ENCODE results near the gene E4F1. TPM values are rescaled to one million over a fixed set of nuclear protein-coding genes. Genes with fewer than 3 reads are reported as not detected.

E4F1 gene
- total and polyA plus RNA-seq, 2 of the 8 experiments (the other 6 are each of a cell fraction or from before 2014, with no cell fraction given): 22.2 to 27.0 TPM

DNA sequence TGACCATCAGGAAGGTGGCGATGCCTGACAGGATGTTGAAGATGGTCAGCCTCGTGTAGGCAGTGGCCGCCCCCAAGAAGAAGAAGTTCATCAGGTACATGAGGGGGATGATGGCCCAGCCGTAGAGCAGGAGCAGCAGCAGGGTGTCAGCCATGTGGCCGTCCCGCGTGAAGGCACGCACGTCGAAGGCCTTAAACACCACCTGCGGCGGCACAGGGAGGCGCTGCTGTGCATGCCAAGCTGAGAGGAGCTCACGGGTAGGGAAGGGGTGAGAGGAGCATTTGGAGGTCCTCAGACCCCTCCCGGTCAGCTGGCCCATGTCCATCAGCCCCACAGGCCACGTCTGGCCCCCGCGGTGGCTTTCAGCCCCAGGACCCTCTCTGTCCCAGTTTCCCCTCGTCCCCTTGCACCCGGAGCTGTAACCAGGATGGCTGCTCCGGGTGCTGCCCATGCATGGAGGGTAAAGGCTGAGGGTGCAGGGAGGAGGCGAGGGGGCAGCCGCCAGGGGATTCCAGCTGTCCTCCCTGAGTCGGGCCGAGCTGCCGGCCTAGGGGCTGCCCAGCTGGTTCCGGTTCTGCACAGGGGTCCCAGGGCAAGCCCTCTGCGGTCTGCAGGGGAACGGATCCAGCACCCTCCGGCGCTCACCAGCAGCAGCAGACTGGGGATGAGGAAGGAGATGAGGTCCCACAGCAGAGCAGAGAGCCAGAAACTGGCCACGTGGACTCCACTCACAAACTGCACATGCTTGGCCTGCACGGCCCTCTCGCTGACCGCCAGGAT is 61.6 kb downstream of the E4F1 start (continued):
- no peak for TF ChIP-seq EZH2 (IDR thresholded peaks at IDR 0.05; ENCODE audit: low read depth, low read length, severe bottlenecking)
- no peak for TF ChIP-seq SUZ12 (IDR thresholded peaks at IDR 0.05; ENCODE audit: low read length)
- TF ChIP-seq, protein P1, sequence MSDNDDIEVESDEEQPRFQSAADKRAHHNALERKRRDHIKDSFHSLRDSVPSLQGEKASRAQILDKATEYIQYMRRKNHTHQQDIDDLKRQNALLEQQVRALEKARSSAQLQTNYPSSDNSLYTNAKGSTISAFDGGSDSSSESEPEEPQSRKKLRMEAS (IDR thresholded peaks at IDR 0.05): peak; percentile 81
- no peak for TF ChIP-seq EGR1 (IDR thresholded peaks at IDR 0.05; ENCODE audit: borderline replicate concordance, low read depth, low read length)
- no peak for TF ChIP-seq POU5F1 (IDR thresholded peaks at IDR 0.05; ENCODE audit: low read depth, low read length)

MicroRNAs within 50 kb of the gene (microRNA counts, 767-probe panel; counts per million panel counts)
- 879 counts per million, percentile 95 among the panel's probes with 10 or more counts for microRNA hsa-miR-940

Small RNA genes within 50 kb of the gene (microRNA-seq; reads per million reads assigned to microRNA genes)
- gene MIR3677 (ENCODE audit: borderline microRNAs expressed in 2 of 2, borderline number of aligned reads in 2 of 2, borderline replicate concordance in 1 of 2) (0 reads per million in 2 experiments), gene MIR4717 (ENCODE audit: borderline microRNAs expressed in 2 of 2, borderline number of aligned reads in 2 of 2, borderline replicate concordance in 1 of 2) (0 reads per million in 2 experiments)

Small RNA genes within 50 kb of the gene (small RNA-seq; reads per million reads assigned to genes)
- gene MIR3677 (ENCODE audit: insufficient read depth) (0.86 reads per million), gene MIR4717 (ENCODE audit: insufficient read depth) (not detected)

Other genes with a start within 250 kb of the E4F1 start
- 2.5 and 3.3 TPM in 2 replicates for gene NOXO1, start 242.1 kb upstream of the E4F1 start, total RNA-seq (2021; fragmentation: NEBNext Ultra II Directional; extraction: Animal tissue kit (Norgen Biotek cat#: 25700))
- gene NOXO1, start 242.1 kb upstream of the E4F1 start, polyA plus RNA-seq (2011; rRNA removed): 1.3 and 2.6 TPM in 2 replicates
- 37.9 and 45.4 TPM in 2 replicates for gene GFER, start 239.4 kb upstream of the E4F1 start, total RNA-seq (2021; fragmentation: NEBNext Ultra II Directional; extraction: Animal tissue kit (Norgen Biotek cat#: 25700))
- 17.7 and 29.1 TPM in 2 replicates for gene GFER, start 239.4 kb upstream of the E4F1 start, polyA plus RNA-seq (2011; rRNA removed)
- gene SYNGR3, start 233.6 kb upstream of the E4F1 start, total RNA-seq (2021; fragmentation: NEBNext Ultra II Directional; extraction: Animal tissue kit (Norgen Biotek cat#: 25700)): 36.2 and 38.8 TPM in 2 replicates
- gene SYNGR3, start 233.6 kb upstream of the E4F1 start, polyA plus RNA-seq (2011; rRNA removed): 49.9 and 72.3 TPM in 2 replicates
- 47.6 and 51.7 TPM in 2 replicates for gene ZNF598, start 213.8 kb upstream of the E4F1 start, total RNA-seq (2021; fragmentation: NEBNext Ultra II Directional; extraction: Animal tissue kit (Norgen Biotek cat#: 25700))
- 29.3 and 43.0 TPM in 2 replicates for gene ZNF598, start 213.8 kb upstream of the E4F1 start, polyA plus RNA-seq (2011; rRNA removed)
- 8.1 and 10.3 TPM in 2 replicates for gene NPW, start 203.8 kb upstream of the E4F1 start, total RNA-seq (2021; fragmentation: NEBNext Ultra II Directional; extraction: Animal tissue kit (Norgen Biotek cat#: 25700))
- gene NPW, start 203.8 kb upstream of the E4F1 start, polyA plus RNA-seq (2011; rRNA removed): 4.0 and 7.8 TPM in 2 replicates
- 19.3 and 19.6 TPM in 2 replicates for gene NHERF2, start 196.7 kb upstream of the E4F1 start, total RNA-seq (2021; fragmentation: NEBNext Ultra II Directional; extraction: Animal tissue kit (Norgen Biotek cat#: 25700))
- gene NHERF2, start 196.7 kb upstream of the E4F1 start, polyA plus RNA-seq (2011; rRNA removed): 13.9 and 22.4 TPM in 2 replicates
- gene NTHL1, start 175.8 kb upstream of the E4F1 start, total RNA-seq (2021; fragmentation: NEBNext Ultra II Directional; extraction: Animal tissue kit (Norgen Biotek cat#: 25700)): 70.9 and 84.5 TPM in 2 replicates
- gene NTHL1, start 175.8 kb upstream of the E4F1 start, polyA plus RNA-seq (2011; rRNA removed): 150 and 209 TPM in 2 replicates
- 91.1 and 96.6 TPM in 2 replicates for gene TSC2, start 175.6 kb upstream of the E4F1 start, total RNA-seq (2021; fragmentation: NEBNext Ultra II Directional; extraction: Animal tissue kit (Norgen Biotek cat#: 25700))
- gene TSC2, start 175.6 kb upstream of the E4F1 start, polyA plus RNA-seq (2011; rRNA removed): 65.9 and 90.2 TPM in 2 replicates
- gene PKD1, start 87.7 kb upstream of the E4F1 start, total RNA-seq (2021; fragmentation: NEBNext Ultra II Directional; extraction: Animal tissue kit (Norgen Biotek cat#: 25700)): 52.7 and 63.5 TPM in 2 replicates
- gene PKD1, start 87.7 kb upstream of the E4F1 start, polyA plus RNA-seq (2011; rRNA removed): 40.6 and 59.4 TPM in 2 replicates
- gene RAB26, start 75.0 kb upstream of the E4F1 start, total RNA-seq (2021; fragmentation: NEBNext Ultra II Directional; extraction: Animal tissue kit (Norgen Biotek cat#: 25700)): 4.3 and 5.3 TPM in 2 replicates
- 5.4 and 6.6 TPM in 2 replicates for gene RAB26, start 75.0 kb upstream of the E4F1 start, polyA plus RNA-seq (2011; rRNA removed)
- 148 and 155 TPM in 2 replicates for gene TRAF7, start 67.8 kb upstream of the E4F1 start, total RNA-seq (2021; fragmentation: NEBNext Ultra II Directional; extraction: Animal tissue kit (Norgen Biotek cat#: 25700))
- 96.8 and 140 TPM in 2 replicates for gene TRAF7, start 67.8 kb upstream of the E4F1 start, polyA plus RNA-seq (2011; rRNA removed)
- 6.4 and 6.5 TPM in 2 replicates for gene CASKIN1, start 27.0 kb upstream of the E4F1 start, total RNA-seq (2021; fragmentation: NEBNext Ultra II Directional; extraction: Animal tissue kit (Norgen Biotek cat#: 25700))
- gene CASKIN1, start 27.0 kb upstream of the E4F1 start, polyA plus RNA-seq (2011; rRNA removed): 1.2 and 2.7 TPM in 2 replicates
- gene MLST8, start 18.1 kb upstream of the E4F1 start, total RNA-seq (2021; fragmentation: NEBNext Ultra II Directional; extraction: Animal tissue kit (Norgen Biotek cat#: 25700)): 67.6 and 69.6 TPM in 2 replicates
- gene MLST8, start 18.1 kb upstream of the E4F1 start, polyA plus RNA-seq (2011; rRNA removed): 321 and 440 TPM in 2 replicates
- 6.1 and 8.5 TPM in 2 replicates for gene BRICD5, start 12.7 kb upstream of the E4F1 start, total RNA-seq (2021; fragmentation: NEBNext Ultra II Directional; extraction: Animal tissue kit (Norgen Biotek cat#: 25700))
- 8.6 and 14.2 TPM in 2 replicates for gene BRICD5, start 12.7 kb upstream of the E4F1 start, polyA plus RNA-seq (2011; rRNA removed)
- 30.9 and 32.6 TPM in 2 replicates for gene PGP, start 8.8 kb upstream of the E4F1 start, total RNA-seq (2021; fragmentation: NEBNext Ultra II Directional; extraction: Animal tissue kit (Norgen Biotek cat#: 25700))
- gene PGP, start 8.8 kb upstream of the E4F1 start, polyA plus RNA-seq (2011; rRNA removed): 55.9 and 63.9 TPM in 2 replicates
- 0.19 and 0.35 TPM in 2 replicates for gene DNASE1L2, start 12.9 kb downstream of the E4F1 start, total RNA-seq (2021; fragmentation: NEBNext Ultra II Directional; extraction: Animal tissue kit (Norgen Biotek cat#: 25700))
- 0.75 and 0.97 TPM in 2 replicates for gene DNASE1L2, start 12.9 kb downstream of the E4F1 start, polyA plus RNA-seq (2011; rRNA removed)
- 79.5 and 80.0 TPM in 2 replicates for gene ECI1, start 28.0 kb downstream of the E4F1 start, total RNA-seq (2021; fragmentation: NEBNext Ultra II Directional; extraction: Animal tissue kit (Norgen Biotek cat#: 25700))
- gene ECI1, start 28.0 kb downstream of the E4F1 start, polyA plus RNA-seq (2011; rRNA removed): 151 and 154 TPM in 2 replicates
- gene RNPS1, start 44.5 kb downstream of the E4F1 start, total RNA-seq (2021; fragmentation: NEBNext Ultra II Directional; extraction: Animal tissue kit (Norgen Biotek cat#: 25700)): 330 and 357 TPM in 2 replicates
- 350 and 516 TPM in 2 replicates for gene RNPS1, start 44.5 kb downstream of the E4F1 start, polyA plus RNA-seq (2011; rRNA removed)
- gene ABCA3, start 117.1 kb downstream of the E4F1 start, total RNA-seq (2021; fragmentation: NEBNext Ultra II Directional; extraction: Animal tissue kit (Norgen Biotek cat#: 25700)): 7.9 TPM in 2 replicates
- 5.7 and 8.8 TPM in 2 replicates for gene ABCA3, start 117.1 kb downstream of the E4F1 start, polyA plus RNA-seq (2011; rRNA removed)
- 54.3 and 55.9 TPM in 2 replicates for gene CCNF, start 205.9 kb downstream of the E4F1 start, total RNA-seq (2021; fragmentation: NEBNext Ultra II Directional; extraction: Animal tissue kit (Norgen Biotek cat#: 25700))
- 15.4 and 25.5 TPM in 2 replicates for gene CCNF, start 205.9 kb downstream of the E4F1 start, polyA plus RNA-seq (2011; rRNA removed)
- 54.2 and 54.6 TPM in 2 replicates for gene TEDC2, start 236.5 kb downstream of the E4F1 start, total RNA-seq (2021; fragmentation: NEBNext Ultra II Directional; extraction: Animal tissue kit (Norgen Biotek cat#: 25700))
- 55.6 and 71.2 TPM in 2 replicates for gene TEDC2, start 236.5 kb downstream of the E4F1 start, polyA plus RNA-seq (2011; rRNA removed)
- gene NTN3, start 247.7 kb downstream of the E4F1 start, total RNA-seq (2021; fragmentation: NEBNext Ultra II Directional; extraction: Animal tissue kit (Norgen Biotek cat#: 25700)): 0.34 and 0.52 TPM in 2 replicates
- gene NTN3, start 247.7 kb downstream of the E4F1 start, polyA plus RNA-seq (2011; rRNA removed): 0.30 and 0.74 TPM in 2 replicates